DOHH2 (cell line): ENCODE data around the gene AUH.

ENCODE experiments used
- H3F3A ChIP-seq: fragments of 200-600 bp; sonication (generic), shearing (Covaris generic); 2 replicates; pipeline ENCODE4 v1.6.0; 2016; ENCODE audit warnings: antibody characterized with exemption, mild to moderate bottlenecking; ENCODE audit not compliant: control insufficient read depth, insufficient read depth
- H3K27ac ChIP-seq: fragments of 200-600 bp; sonication (generic); 2 replicates; pipeline ENCODE4 v1.5.1; 2014; ENCODE audit warnings: low read depth, mild to moderate bottlenecking, low read length, moderate library complexity
- H3K27me3 ChIP-seq: fragments of 200-600 bp; sonication (generic); 2 replicates; pipeline ENCODE4 v1.6.1; 2014; ENCODE audit warnings: mild to moderate bottlenecking, low read length, mixed read lengths; ENCODE audit not compliant: control insufficient read depth
- H3K36me3 ChIP-seq: fragments of 200-600 bp; sonication (generic); 2 replicates; pipeline ENCODE4 v1.6.1; 2014; ENCODE audit warnings: mild to moderate bottlenecking, low read length, moderate library complexity, mixed read lengths; ENCODE audit not compliant: control insufficient read depth
- H3K4me1 ChIP-seq: fragments of 200-600 bp; sonication (generic); 2 replicates; pipeline ENCODE4 v1.6.1; 2014; ENCODE audit warnings: mild to moderate bottlenecking, low read length, mixed read lengths; ENCODE audit not compliant: control insufficient read depth
- H3K4me2 ChIP-seq: fragments of 200-600 bp; sonication (generic); 2 replicates; pipeline ENCODE4 v1.6.0; 2014; ENCODE audit warnings: mild to moderate bottlenecking, low read length, moderate library complexity
- H3K4me3 ChIP-seq: fragments of 200-600 bp; sonication (generic); 2 replicates; pipeline ENCODE4 v1.5.1; 2014; ENCODE audit warnings: mild to moderate bottlenecking, low read length, mixed read lengths
- H3K79me2 ChIP-seq: fragments of 200-600 bp; sonication (generic); 2 replicates; pipeline ENCODE4 v1.6.1; 2014; ENCODE audit warnings: mild to moderate bottlenecking, low read length, mixed read lengths; ENCODE audit not compliant: control insufficient read depth
- H3K9me2 ChIP-seq: fragments of 200-600 bp; sonication (generic); replicated peaks from 2 replicates; pipeline ENCODE4 v1.6.1; 2014; ENCODE audit warnings: mild to moderate bottlenecking, low read length, mixed read lengths; ENCODE audit not compliant: control insufficient read depth
- H3K9me3 ChIP-seq: fragments of 200-600 bp; sonication (generic); 2 replicates; pipeline ENCODE4 v1.6.1; 2014; ENCODE audit warnings: antibody characterized with exemption, low read length, mixed read lengths; ENCODE audit not compliant: control insufficient read depth, insufficient read depth
- H4K20me1 ChIP-seq: fragments of 200-600 bp; sonication (generic); 2 replicates; pipeline ENCODE4 v1.6.0; 2014; ENCODE audit warnings: low read depth, mild to moderate bottlenecking, antibody characterized with exemption, low read length, moderate library complexity; ENCODE audit not compliant: control insufficient read depth, insufficient read depth
- CTCF ChIP-seq: fragments of 200-600 bp; sonication (generic); IDR thresholded peaks from one replicate; pipeline ENCODE4 v1.5.1; 2014; ENCODE audit warnings: antibody characterized with exemption, mild to moderate bottlenecking, low read depth, low read length; ENCODE audit not compliant: poor library complexity, severe bottlenecking
- EZH2phosphoT487 ChIP-seq: fragments of 200-600 bp; sonication (generic); IDR thresholded peaks from 2 replicates; pipeline ENCODE4 v1.6.1; 2017; ENCODE audit warnings: borderline replicate concordance, mild to moderate bottlenecking, antibody characterized with exemption, low read length, moderate library complexity, mixed read lengths

AUH gene

GRCh38 chr9:91342575-91342974 lies 19.1 kb downstream of the AUH start:
- no peaks in the 10 kb centered on the region for H3K9me2 ChIP-seq
- peaks cover 29% of the 10 kb centered on the region for H3K36me3 ChIP-seq
- no peaks in the 10 kb centered on the region for H3F3A ChIP-seq
- H3K9me3 ChIP-seq: no peaks in the 10 kb centered on the region
- H3K4me3 ChIP-seq: no peak overlapping the region
- H3K27me3 ChIP-seq: no peaks in the 10 kb centered on the region
- H3K4me2 ChIP-seq: no peak overlapping the region
- no peaks in the 10 kb centered on the region for H3K4me1 ChIP-seq
- no peak for TF ChIP-seq CTCF
- no peak for TF ChIP-seq EZH2phosphoT487
- H3K27ac ChIP-seq: no peak overlapping the region
- no peaks in the 10 kb centered on the region for H4K20me1 ChIP-seq
- H3K79me2 ChIP-seq: no peaks in the 10 kb centered on the region

GRCh38 chr9:91341749-91342148 lies 20.0 kb downstream of the AUH start:
- H3K27me3 ChIP-seq: no peaks in the 10 kb centered on the region
- no peak overlapping the region for H3K4me2 ChIP-seq
- peaks cover 29% of the 10 kb centered on the region for H3K36me3 ChIP-seq
- H3K27ac ChIP-seq: no peak overlapping the region
- no peaks in the 10 kb centered on the region for H3K79me2 ChIP-seq
- H4K20me1 ChIP-seq: no peaks in the 10 kb centered on the region
- no peaks in the 10 kb centered on the region for H3K9me3 ChIP-seq
- no peaks in the 10 kb centered on the region for H3K4me1 ChIP-seq
- TF ChIP-seq CTCF (no peak), EZH2phosphoT487 (no peak)
- H3K4me3 ChIP-seq: no peak overlapping the region
- no peaks in the 10 kb centered on the region for H3K9me2 ChIP-seq
- H3F3A ChIP-seq: no peaks in the 10 kb centered on the region

GRCh38 chr9:91341258-91341746 lies 20.4 kb downstream of the AUH start:
- no peaks in the 10 kb centered on the region for H3K9me2 ChIP-seq
- no peaks in the 10 kb centered on the region for H3K79me2 ChIP-seq
- no peak for TF ChIP-seq EZH2phosphoT487
- no peak for TF ChIP-seq CTCF
- no peak overlapping the region for H3K27ac ChIP-seq
- no peaks in the 10 kb centered on the region for H3K27me3 ChIP-seq
- H4K20me1 ChIP-seq: no peaks in the 10 kb centered on the region
- no peaks in the 10 kb centered on the region for H3F3A ChIP-seq
- no peak overlapping the region for H3K4me2 ChIP-seq
- no peak overlapping the region for H3K4me3 ChIP-seq
- H3K36me3 ChIP-seq: peaks cover 29% of the 10 kb centered on the region
- H3K9me3 ChIP-seq: no peaks in the 10 kb centered on the region
- H3K4me1 ChIP-seq: no peaks in the 10 kb centered on the region
